Measurements from ENCODE around the gene GK2. TPM values are rescaled to one million over a fixed set of nuclear protein-coding genes. Genes with fewer than 3 reads are reported as not detected.

The GK2 gene
- total and polyA plus RNA-seq, 9 of the 15 experiments (the other 6 are each of a cell fraction or from before 2014, with no cell fraction given): 0.07 TPM; not detected in 8

GRCh38 chr4:79381161-79381560 is 26.9 kb downstream of the GK2 start:
- Histone ChIP-seq H3K27ac (ENCODE audit: extremely low read depth, low read depth, low read length) (no peak overlapping the region), H3K9me1 (ENCODE audit: control insufficient read depth, insufficient read depth, low read length) (no peaks in the 10 kb centered on the region), H3K36me3 (ENCODE audit: control insufficient read depth, insufficient read depth, low read length) (no peaks in the 10 kb centered on the region), H3K4me3 (no peak overlapping the region), H4K20me1 (replicated peaks; ENCODE audit: control insufficient read depth, insufficient read depth, low read length) (no peaks in the 10 kb centered on the region), H3K9me3 (replicated peaks; ENCODE audit: control insufficient read depth, insufficient read depth, low read depth, low read length) (no peaks in the 10 kb centered on the region), H3K4me1 (replicated peaks in 1 of 2; ENCODE audit: control insufficient read depth in 2 of 2, insufficient read depth in 2 of 2, low read length in 2 of 2) (no peaks in the 10 kb centered on the region), H3K27me3 (ENCODE audit: control insufficient read depth in 2 of 2, insufficient read depth in 2 of 2, low read length in 2 of 2) (no peaks in the 10 kb centered on the region), H3K9ac (ENCODE audit: insufficient read depth in 1 of 2, low read depth in 2 of 2, low read length in 2 of 2) (no peak overlapping the region), H3K4me2 (ENCODE audit: insufficient read depth, low read length) (no peak overlapping the region), H3K79me2 (ENCODE audit: control insufficient read depth, insufficient read depth, low read length) (no peaks in the 10 kb centered on the region), H2AFZ (ENCODE audit: low read depth, low read length) (no peak overlapping the region)
- intact Hi-C loops (cut with micrococcal nuclease): no loop called here
- CTCF ChIA-PET (ENCODE audit: low intra/inter-chr PET ratio): no interaction called here
- TF ChIP-seq EP300 (IDR thresholded peaks at IDR 0.05; ENCODE audit: low read length) (no peak), CHAMP1 (IDR thresholded peaks at IDR 0.05) (no peak), ZNF175 (CRISPR knock-in tag; IDR thresholded peaks at IDR 0.05; ENCODE audit: low read depth) (no peak), U2AF2 (optimal IDR thresholded peaks at IDR 0.05; ENCODE audit: low read depth, low read length) (no peak), ZNF184 (CRISPR knock-in tag; IDR thresholded peaks at IDR 0.05) (no peak), RUNX1 (IDR thresholded peaks at IDR 0.05; ENCODE audit: low read depth) (no peak)
- BruUV-seq (replicated peaks): no TSS peak
- POLR2A ChIA-PET: no interaction called here
- DNase-seq (ENCODE audit: extremely low read depth in 1 of 4, low spot score in 3 of 4): no peak
- no peak for ATAC-seq
- FAIRE-seq: no peak
- in situ Hi-C loops (cut with MboI): no loop called here
- WGBS (ENCODE audit: insufficient coverage, low coverage, missing lambda C conversion rate): 0% methylated on average over 1 of the region's 1 CpG
